ENCODE measurements around the gene LITAFD. TPM values are rescaled to one million over a fixed set of nuclear protein-coding genes. Genes with fewer than 3 reads are reported as not detected.
"Not testable (repeated sequence)": the region's sequence is repeated elsewhere in the genome, so short reads cannot be mapped to it uniquely, and the experiment has no call there.

Gene LITAFD
- total RNA-seq, 2 donors from 2014 or later, result not detected

GRCh38 chr16:8863594-8864424 is 18.3 kb upstream of the LITAFD start:
- Mint-ChIP-seq H3K4me1 (peaks cover 22% of the 10 kb centered on the region), H3K9me3 (no peaks in the 10 kb centered on the region), H3K36me3 (ENCODE audit: low read depth) (peaks cover 43% of the 10 kb centered on the region), H3K27ac (no peak overlapping the region), H3K4me3 (no peak overlapping the region), H3K27me3 (no peaks in the 10 kb centered on the region)
- no peak for ATAC-seq (replicated peaks)

DNA sequence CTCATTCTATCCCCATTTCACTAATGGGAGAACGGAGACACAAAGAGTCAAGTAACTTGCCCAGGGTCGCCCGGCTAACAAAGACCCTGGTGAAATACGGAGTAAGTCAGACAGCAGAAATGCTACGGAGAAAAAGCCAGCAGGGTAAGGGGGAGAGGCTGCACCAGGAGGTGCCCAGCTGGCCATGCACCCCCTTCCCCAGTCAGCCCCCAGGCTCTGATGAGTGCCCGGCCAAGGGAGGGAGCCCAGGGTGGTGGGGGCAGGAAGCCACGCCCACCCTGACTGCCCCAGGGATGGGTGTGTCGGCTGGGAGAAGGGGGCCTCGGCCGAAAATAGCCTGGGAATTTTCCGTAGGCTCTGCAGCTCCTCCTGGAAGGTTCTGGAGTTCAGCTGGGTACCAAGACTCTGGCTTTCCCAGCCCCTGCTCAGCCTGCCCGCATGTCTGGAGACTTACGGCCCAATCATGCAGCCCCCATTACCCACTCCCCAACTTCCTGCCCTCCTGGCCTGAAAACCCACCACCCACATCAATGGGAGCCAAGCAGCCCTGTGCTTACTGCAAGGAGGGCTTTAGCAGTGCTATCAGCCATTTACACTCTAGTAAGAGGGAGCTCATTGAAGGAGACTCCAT is 17.6 kb upstream of the LITAFD start:
- Mint-ChIP-seq H3K9me3 (no peaks in the 10 kb centered on the region), H3K4me3 (peak overlapping the region; percentile 95), H3K36me3 (ENCODE audit: low read depth) (peaks cover 35% of the 10 kb centered on the region), H3K27ac (no peak overlapping the region), H3K27me3 (no peaks in the 10 kb centered on the region), H3K4me1 (peaks cover 27% of the 10 kb centered on the region)
- no peak for ATAC-seq (replicated peaks)

DNA sequence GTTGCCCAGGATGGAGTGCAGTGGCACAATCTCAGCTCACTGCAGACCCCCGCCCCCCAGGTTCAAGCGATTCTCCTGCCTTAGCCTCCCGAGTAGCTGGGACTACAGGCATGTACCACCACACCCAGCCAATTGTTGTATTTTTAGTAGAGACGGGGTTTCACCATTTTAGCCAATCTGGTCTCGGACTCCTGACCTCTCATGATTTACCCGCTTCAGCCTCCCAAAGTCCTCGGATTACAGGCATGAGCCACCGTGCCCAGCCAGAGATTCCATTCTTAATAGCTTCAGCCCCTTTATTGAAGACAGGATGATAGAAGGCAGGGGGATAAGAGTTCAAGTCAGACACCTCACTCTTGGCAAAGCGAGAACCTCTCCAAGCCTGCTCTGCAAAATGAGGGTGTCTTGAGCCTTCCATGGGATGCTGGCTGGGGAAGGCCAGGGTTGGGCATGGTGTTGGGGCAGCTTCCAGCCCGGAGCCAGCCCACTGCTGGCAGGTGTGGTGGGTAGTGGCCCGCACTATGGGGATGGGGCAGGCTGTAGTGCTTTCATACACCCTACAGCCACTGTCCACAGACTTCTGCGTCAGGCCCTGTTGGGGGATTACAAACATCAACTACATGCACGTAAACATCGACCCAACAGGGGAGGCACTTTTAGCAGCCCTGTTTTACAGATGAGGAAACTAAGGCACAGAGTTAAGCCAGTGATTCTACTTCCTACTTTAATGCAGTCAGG is 16.8 kb upstream of the LITAFD start:
- Mint-ChIP-seq H3K4me1 (peaks cover 27% of the 10 kb centered on the region), H3K9me3 (no peaks in the 10 kb centered on the region), H3K36me3 (ENCODE audit: low read depth) (peaks cover 31% of the 10 kb centered on the region), H3K27me3 (no peaks in the 10 kb centered on the region), H3K4me3 (peak overlapping the region; percentile 95), H3K27ac (peak overlapping the region; percentile 12)
- no peak for ATAC-seq (replicated peaks)

GRCh38 chr16:8866118-8866883 is 15.8 kb upstream of the LITAFD start:
- Mint-ChIP-seq H3K4me3 (peak overlapping the region; percentile 95), H3K4me1 (peaks cover 33% of the 10 kb centered on the region), H3K36me3 (ENCODE audit: low read depth) (peaks cover 27% of the 10 kb centered on the region), H3K9me3 (no peaks in the 10 kb centered on the region), H3K27me3 (no peaks in the 10 kb centered on the region), H3K27ac (peak overlapping the region; percentile 12)
- no peak for ATAC-seq (replicated peaks)

- ATAC-seq (replicated peaks), result no peak
- peak overlapping the region; percentile 95 for H3K4me3 Mint-ChIP-seq
- H3K36me3 Mint-ChIP-seq (ENCODE audit: low read depth), result peaks cover 26% of the 10 kb centered on the region
- peak overlapping the region; percentile 94 for H3K27ac Mint-ChIP-seq
- H3K4me1 Mint-ChIP-seq, result peaks cover 34% of the 10 kb centered on the region
- no peaks in the 10 kb centered on the region for H3K9me3 Mint-ChIP-seq
- no peaks in the 10 kb centered on the region for H3K27me3 Mint-ChIP-seq
These were observed 15.3 kb upstream of the LITAFD start for GRCh38 chr16:8866884-8867215.

GRCh38 chr16:8867216-8867931 is 14.8 kb upstream of the LITAFD start:
- H3K4me3 Mint-ChIP-seq, result peak overlapping the region; percentile 95
- H3K36me3 Mint-ChIP-seq (ENCODE audit: low read depth), result peaks cover 26% of the 10 kb centered on the region
- no peaks in the 10 kb centered on the region for H3K9me3 Mint-ChIP-seq
- no peaks in the 10 kb centered on the region for H3K27me3 Mint-ChIP-seq
- peaks cover 30% of the 10 kb centered on the region for H3K4me1 Mint-ChIP-seq
- peak overlapping the region; percentile 94 for H3K27ac Mint-ChIP-seq
- ATAC-seq (replicated peaks), result no peak

GRCh38 chr16:8867932-8868415 is 14.2 kb upstream of the LITAFD start:
- Mint-ChIP-seq H3K9me3 (no peaks in the 10 kb centered on the region), H3K36me3 (ENCODE audit: low read depth) (peaks cover 26% of the 10 kb centered on the region), H3K27me3 (no peaks in the 10 kb centered on the region), H3K4me1 (peaks cover 30% of the 10 kb centered on the region), H3K27ac (peak overlapping the region; percentile 94), H3K4me3 (peak overlapping the region; percentile 95)
- no peak for ATAC-seq (replicated peaks)

- peak within 1 kb of the TSS; percentile 94 for H3K27ac Mint-ChIP-seq
- ATAC-seq (replicated peaks), result peak; percentile 82
- peaks cover 26% of the 10 kb centered on the region for H3K36me3 Mint-ChIP-seq (ENCODE audit: low read depth)
- H3K4me1 Mint-ChIP-seq, result peaks cover 30% of the 10 kb centered on the region
- no peaks in the 10 kb centered on the region for H3K27me3 Mint-ChIP-seq
- no peaks in the 10 kb centered on the region for H3K9me3 Mint-ChIP-seq
- H3K4me3 Mint-ChIP-seq, result peak within 1 kb of the TSS; percentile 95
These were observed 13.5 kb upstream of the LITAFD start, which contains the start of gene CARHSP1 for GRCh38 chr16:8868416-8869211. TSS of gene CARHSP1 (minus strand) at chr16:8869006. CDS start at chr16:8859328, 9,678 bp downstream.

GRCh38 chr16:8869212-8869987 is 12.8 kb upstream of the LITAFD start:
- Mint-ChIP-seq H3K27me3 (no peaks in the 10 kb centered on the region), H3K4me3 (peak overlapping the region; percentile 95), H3K4me1 (peaks cover 25% of the 10 kb centered on the region), H3K27ac (peak overlapping the region; percentile 88), H3K36me3 (ENCODE audit: low read depth) (peaks cover 26% of the 10 kb centered on the region), H3K9me3 (no peaks in the 10 kb centered on the region)
- ATAC-seq (replicated peaks), result no peak

GRCh38 chr16:8869988-8870241 is 12.2 kb upstream of the LITAFD start:
- H3K36me3 Mint-ChIP-seq (ENCODE audit: low read depth), result peaks cover 26% of the 10 kb centered on the region
- H3K9me3 Mint-ChIP-seq; H3K27me3 Mint-ChIP-seq; ATAC-seq (replicated peaks); H3K27ac Mint-ChIP-seq: not testable (repeated sequence)
- H3K4me1 Mint-ChIP-seq, result peaks cover 25% of the 10 kb centered on the region
- peak overlapping the region; percentile 95 for H3K4me3 Mint-ChIP-seq

- H3K4me1 Mint-ChIP-seq, result peaks cover 17% of the 10 kb centered on the region
- H3K36me3 Mint-ChIP-seq (ENCODE audit: low read depth), result peaks cover 12% of the 10 kb centered on the region
- H3K27me3 Mint-ChIP-seq, result no peaks in the 10 kb centered on the region
- H3K27ac Mint-ChIP-seq, result no peak overlapping the region
- H3K4me3 Mint-ChIP-seq, result no peak overlapping the region
- H3K9me3 Mint-ChIP-seq, result no peaks in the 10 kb centered on the region
- no peak for ATAC-seq (replicated peaks)
These were observed 10.1 kb upstream of the LITAFD start for GRCh38 chr16:8872071-8872470.

GRCh38 chr16:8872967-8873865 is 8.9 kb upstream of the LITAFD start:
- no peaks in the 10 kb centered on the region for H3K27me3 Mint-ChIP-seq
- no peak overlapping the region for H3K4me3 Mint-ChIP-seq
- peaks cover 12% of the 10 kb centered on the region for H3K4me1 Mint-ChIP-seq
- no peak for ATAC-seq (replicated peaks)
- peaks cover under 1% of the 10 kb centered on the region for H3K36me3 Mint-ChIP-seq (ENCODE audit: low read depth)
- no peaks in the 10 kb centered on the region for H3K9me3 Mint-ChIP-seq
- H3K27ac Mint-ChIP-seq, result no peak overlapping the region
